Transverse colon (tissue), 4 donors: Measurements from ENCODE around the gene PLVAP. TPM values are rescaled to one million over a fixed set of nuclear protein-coding genes. Genes with fewer than 3 reads are reported as not detected.

ENCODE experiments used
- DNase-seq: peaks from one replicate; pipeline ENCODE4 v3.0.0-alpha.2; 2019
- H3K27ac ChIP-seq, 4 donors: fragments of 200-600 bp; sonication (generic); 2 replicates each; pipeline ENCODE4 v1.5.1; 2016 to 2018; ENCODE audit warnings: inconsistent platforms in 4 of 4
- H3K27me3 ChIP-seq: fragments of 200-600 bp; sonication (generic); 2 replicates; pipeline ENCODE4 v1.5.1; 2017; ENCODE audit warnings: inconsistent platforms
- H3K36me3 ChIP-seq, 4 donors: fragments of 200-600 bp; sonication (generic); 2 replicates each; pipeline ENCODE4 v1.5.1; 2017 to 2019; ENCODE audit warnings: inconsistent platforms in 4 of 4
- H3K4me1 ChIP-seq, 4 donors: fragments of 200-600 bp; sonication (generic); 2 replicates each; pipeline ENCODE4 v1.5.1; 2017 to 2020; ENCODE audit warnings: inconsistent platforms in 4 of 4
- H3K4me3 ChIP-seq, 4 donors: fragments of 200-600 bp; sonication (generic); 1 replicate in 1 of 4; 2 replicates in 3 of 4; pipeline versions ENCODE4 v1.5.1 to v1.6.1; 2017 to 2019; ENCODE audit warnings: inconsistent platforms in 4 of 4
- H3K9me3 ChIP-seq, 2 donors: fragments of 200-600 bp; sonication (generic); 2 replicates each; pipeline ENCODE4 v1.5.1; 2017 to 2019; ENCODE audit warnings: inconsistent platforms in 2 of 2
- CTCF ChIP-seq, 5 experiments: fragments of 200-600 bp in 3 of 5; fragments of 450-650 bp in 2 of 5; sonication (generic) in 3 of 5; IDR thresholded peaks; 1 replicate in 2 of 5; 2 replicates in 3 of 5; pipeline ENCODE4 v1.5.1; 2016 to 2017; ENCODE audit warnings: antibody characterized with exemption in 5 of 5, inconsistent platforms in 3 of 5, mild to moderate bottlenecking in 2 of 5, moderate library complexity in 1 of 5
- EP300 ChIP-seq: sonication (generic); formaldehyde crosslinking; IDR thresholded peaks from one replicate; pipeline ENCODE4 v1.6.1; 2017; ENCODE audit warnings: antibody characterized with exemption, low read depth
- POLR2A ChIP-seq: fragments of 450-650 bp; IDR thresholded peaks from one replicate; pipeline ENCODE4 v1.6.1; 2016; ENCODE audit warnings: antibody characterized with exemption, mild to moderate bottlenecking, moderate library complexity
- POLR2AphosphoS5 ChIP-seq, 3 donors: sonication (generic); formaldehyde crosslinking; IDR thresholded peaks; one replicate each; pipeline ENCODE4 v1.6.1; 2016; ENCODE audit warnings: antibody characterized with exemption in 3 of 3
- WGBS, 2 donors: methylation state at CpG; one replicate each; pipeline ENCODE4 v1.1.5; 2018; ENCODE audit warnings: low coverage in 1 of 2; 5-methylcytosine and 5-hydroxymethylcytosine counted together
- in situ Hi-C, 4 donors: fragments of 200-750 bp; cut with MboI; loops; one replicate each; pipeline versions ENCODE4 v1.15.0 to v1.15.1; 2017; ENCODE audit warnings: low sequenced_read_pairs in 3 of 4, low pct_ligation_motif_present in 1 of 4, low pct_unique_long_range_greater_than_20kb in 1 of 4
- intact Hi-C: fragments of 100-400 bp; cut with DNase I; formaldehyde crosslinking; loops from one replicate; pipeline ENCODE4 v1.15.1; 2023; ENCODE audit warnings: low total_unique reads
- total RNA-seq, 4 donors: library from RNA; depleted of rRNA; stranded (reverse); fragments of >200 nt; gene quantifications; one replicate each; pipeline ENCODE4 v1.1.0, GENCODE V29; 2016

PLVAP gene
- total RNA-seq, 4 donors from 2014 or later = 3.0 to 37.0 (median 19.2) TPM

- Histone ChIP-seq H3K4me3 (no peak overlapping the region), H3K27ac (no peak overlapping the region), H3K27me3 (peaks cover 14% of the 10 kb centered on the region), H3K36me3 (no peaks in the 10 kb centered on the region), H3K4me1 (peaks cover 0 to 14% (median 5%) of the 10 kb centered on the region in 4 donors), H3K9me3 (no peaks in the 10 kb centered on the region)
- in situ Hi-C loops = loop anchor here in 2 of 4 donors (5.0 kb wide), 1 partner anchor 39 kb away; no protein-coding TSS in a partner anchor
- 36 to 90% methylated on average over 4 to 18 of the region's 20 CpGs for WGBS, 2 donors
- TF ChIP-seq CTCF (IDR thresholded peaks at IDR 0.05) (peak; percentile 84 to 93 (median 91)), EP300 (no peak), POLR2AphosphoS5 (IDR thresholded peaks at IDR 0.05) (no peak), POLR2A (no peak)
- peak; percentile 68 for DNase-seq
- intact Hi-C loops = loop anchor here (2.0 kb wide), 1 partner anchor 39 kb away; no protein-coding TSS in a partner anchor
Observed at GRCh38 chr19:17385878-17386611, 8.9 kb upstream of the PLVAP start.

GRCh38 chr19:17380426-17381138, 3.4 kb upstream of the PLVAP start:
- 97 to 100% methylated on average over 1 to 5 of the region's 5 CpGs for WGBS, 2 donors
- TF ChIP-seq POLR2AphosphoS5 (IDR thresholded peaks at IDR 0.05) (no peak), POLR2A (no peak), EP300 (no peak), CTCF (IDR thresholded peaks at IDR 0.05) (no peak)
- intact Hi-C loops = no loop called here
- DNase-seq = no peak
- Histone ChIP-seq H3K9me3 (no peaks in the 10 kb centered on the region), H3K36me3 (no peaks in the 10 kb centered on the region), H3K4me3 (no peak overlapping the region), H3K4me1 (peaks cover 0 to 7% (median 2%) of the 10 kb centered on the region in 4 donors), H3K27me3 (peaks cover 5% of the 10 kb centered on the region), H3K27ac (no peak overlapping the region)
- in situ Hi-C loops = no loop called here

GRCh38 chr19:17379221-17379631, 2.1 kb upstream of the PLVAP start:
- H3K4me3 ChIP-seq = no peak overlapping the region
- WGBS, 2 donors = 34% methylated on average over 3 of the region's 14 CpGs; no CpG with 5 or more reads in 1 of the 2 donors
- TF ChIP-seq POLR2A (no peak), EP300 (no peak), POLR2AphosphoS5 (IDR thresholded peaks at IDR 0.05) (no peak), CTCF (IDR thresholded peaks at IDR 0.05) (no peak)
- H3K27me3 ChIP-seq = peaks cover 5% of the 10 kb centered on the region
- intact Hi-C loops (no loop called here), in situ Hi-C loops (no loop called here)
- no peak overlapping the region for H3K27ac ChIP-seq
- peaks cover 0 to 7% (median 2%) of the 10 kb centered on the region in 4 donors for H3K4me1 ChIP-seq
- DNase-seq = no peak
- no peaks in the 10 kb centered on the region for H3K9me3 ChIP-seq
- H3K36me3 ChIP-seq = no peaks in the 10 kb centered on the region

- Histone ChIP-seq H3K9me3 (no peaks in the 10 kb centered on the region), H3K4me3 (no peak overlapping the region), H3K27me3 (peaks cover 5% of the 10 kb centered on the region), H3K36me3 (no peaks in the 10 kb centered on the region), H3K4me1 (peaks cover 0 to 7% (median 2%) of the 10 kb centered on the region in 4 donors), H3K27ac (no peak overlapping the region)
- intact Hi-C loops (no loop called here), in situ Hi-C loops (no loop called here)
- TF ChIP-seq CTCF (IDR thresholded peaks at IDR 0.05) (no peak), EP300 (no peak), POLR2A (no peak), POLR2AphosphoS5 (IDR thresholded peaks at IDR 0.05) (no peak)
- 68% methylated on average over 13 of the region's 13 CpGs; no CpG with 5 or more reads in 1 of the 2 donors for WGBS, 2 donors
- no peak for DNase-seq
Observed at GRCh38 chr19:17378271-17378670, 1.1 kb upstream of the PLVAP start.
